GM12878 (cell line): ENCODE results near the gene TNFAIP8L3. TPM values are rescaled to one million over a fixed set of nuclear protein-coding genes. Genes with fewer than 3 reads are reported as not detected.

Source experiments
- ATAC-seq: fragments of 200-7000 bp; cut with Tn5 transposase; 3 replicates; pipeline ENCODE4 v1.9.1; 2020; ENCODE audit warnings: mild to moderate bottlenecking, moderate library complexity
- BruUV-seq: library from RNA; stranded (reverse); fragments of 400-500 nt; replicated peaks from 2 replicates; lab custom pipeline; 2021; lab: Mats Ljungman, UMichigan
- CTCF ChIA-PET: fragments of 300-600 bp; sonication (Branson Sonifier 250); formaldehyde crosslinking; extraction: SDS; loops from one replicate; lab custom pipeline; 2021; ENCODE audit warnings: inconsistent platforms; lab: Yijun Ruan, JAX
- POLR2A ChIA-PET: fragments of 350-600 bp; formaldehyde crosslinking; extraction: SDS; loops from one replicate; lab custom pipeline; 2021; ENCODE audit warnings: inconsistent platforms; lab: Charles Lee
- RAD21 ChIA-PET: fragments of 300-600 bp; sonication (Branson Sonifier 250); formaldehyde crosslinking; loops from one replicate; lab custom pipeline; 2023; ENCODE audit warnings: antibody characterized with exemption; ENCODE audit not compliant: unreplicated experiment; lab: Charles Lee
- SMC1A ChIA-PET: fragments of 300-600 bp; sonication (Branson Sonifier 250); formaldehyde crosslinking; loops from one replicate; lab custom pipeline; 2023; ENCODE audit not compliant: unreplicated experiment, uncharacterized antibody; lab: Charles Lee
- DNase-seq: peaks from one replicate; pipeline ENCODE4 v3.0.0-alpha.2; 2011; ENCODE audit warnings: low read depth, low spot score
- FAIRE-seq: peaks from 3 replicates; lab custom pipeline; 2011; peaks lifted over from hg19 to GRCh38; lab: Jason Lieb, UNC
- H2AFZ ChIP-seq: 2 replicates; pipeline ENCODE4 v1.6.0; 2011; ENCODE audit warnings: low read depth, low read length, control low read depth; ENCODE audit not compliant: control insufficient read depth
- H3K27ac ChIP-seq: 2 replicates; pipeline ENCODE4 v1.5.1; 2011; ENCODE audit warnings: control low read depth; ENCODE audit not compliant: control insufficient read depth, insufficient read depth
- H3K27me3 ChIP-seq, 2 experiments: replicated peaks in 1 of 2; 2 replicates each; pipeline versions ENCODE4 v1.6.0 to v1.6.1; 2011; ENCODE audit warnings: low read length in 1 of 2; ENCODE audit not compliant: control insufficient read depth in 2 of 2, insufficient read depth in 2 of 2
- H3K36me3 ChIP-seq, 2 experiments: 2 replicates each; pipeline ENCODE4 v1.5.1; 2011; ENCODE audit warnings: low read length in 1 of 2; ENCODE audit not compliant: control insufficient read depth in 2 of 2, insufficient read depth in 2 of 2
- H3K4me1 ChIP-seq: 2 replicates; pipeline ENCODE4 v1.6.1; 2011; ENCODE audit warnings: mild to moderate bottlenecking, low read length, moderate library complexity, mixed read lengths; ENCODE audit not compliant: control insufficient read depth, insufficient read depth
- H3K4me2 ChIP-seq: 2 replicates; pipeline ENCODE4 v1.6.0; 2011; ENCODE audit warnings: control low read depth; ENCODE audit not compliant: control insufficient read depth, insufficient read depth
- H3K4me3 ChIP-seq: fragments of 200-600 bp; sonication (generic); 2 replicates; pipeline ENCODE4 v1.5.1; 2016
- H3K79me2 ChIP-seq: 2 replicates; pipeline ENCODE4 v1.6.0; 2011; ENCODE audit warnings: low read length; ENCODE audit not compliant: control insufficient read depth, insufficient read depth
- H3K9ac ChIP-seq: 2 replicates; pipeline ENCODE4 v1.8.0; 2011; ENCODE audit warnings: low read length, control low read depth, mixed read lengths; ENCODE audit not compliant: control insufficient read depth, insufficient read depth
- H3K9me3 ChIP-seq: replicated peaks from 3 replicates; pipeline ENCODE4 v1.5.1; 2011; ENCODE audit warnings: mild to moderate bottlenecking, low read length; ENCODE audit not compliant: control insufficient read depth, insufficient read depth
- H4K20me1 ChIP-seq: 2 replicates; pipeline ENCODE4 v1.6.0; 2011; ENCODE audit not compliant: control insufficient read depth, insufficient read depth
- BCLAF1 ChIP-seq: fragments of 450-650 bp; IDR thresholded peaks from 2 replicates; pipeline ENCODE4 v1.6.1; 2017; ENCODE audit warnings: antibody characterized with exemption, mild to moderate bottlenecking, moderate library complexity
- EZH2 ChIP-seq: IDR thresholded peaks from 2 replicates; pipeline ENCODE4 v1.6.1; 2012; ENCODE audit warnings: low read depth, mild to moderate bottlenecking, control low read depth, inconsistent platforms, low read length, borderline replicate concordance; ENCODE audit not compliant: control insufficient read depth
- GABPA ChIP-seq: IDR thresholded peaks from 2 replicates; pipeline ENCODE4 v1.6.1; 2014; ENCODE audit warnings: antibody characterized with exemption, low read depth, mild to moderate bottlenecking, inconsistent platforms
- KDM1A ChIP-seq: fragments of 200-600 bp; sonication (generic); IDR thresholded peaks from 2 replicates; pipeline ENCODE4 v1.6.1; 2016; ENCODE audit warnings: borderline replicate concordance
- NFIC ChIP-seq: IDR thresholded peaks from 2 replicates; pipeline ENCODE4 v1.6.1; 2012; ENCODE audit warnings: low read depth, mild to moderate bottlenecking, inconsistent platforms, low read length, moderate library complexity
- RELB ChIP-seq: fragments of 450-650 bp; IDR thresholded peaks from 2 replicates; pipeline ENCODE4 v1.6.1; 2017; ENCODE audit warnings: low read depth, mild to moderate bottlenecking, moderate library complexity
- SMARCA5 ChIP-seq: fragments of 450-650 bp; IDR thresholded peaks from 2 replicates; pipeline ENCODE4 v1.6.1; 2017; ENCODE audit warnings: mild to moderate bottlenecking
- SUPT20H ChIP-seq: IDR thresholded peaks from 2 replicates; pipeline ENCODE4 v1.6.1; 2011; ENCODE audit warnings: low read depth, mild to moderate bottlenecking, low read length, moderate library complexity, borderline replicate concordance; ENCODE audit not compliant: control insufficient read depth
- ZNF217 ChIP-seq: fragments of 450-650 bp; IDR thresholded peaks from 2 replicates; pipeline ENCODE4 v1.6.1; 2017; ENCODE audit warnings: antibody characterized with exemption, mild to moderate bottlenecking
- WGBS: methylation state at CpG from one replicate; pipeline ENCODE4 v1.1.6; 2016; ENCODE audit warnings: low lambda C conversion rate; ENCODE audit not compliant: insufficient replicate concordance, insufficient coverage; ENCODE audit errors: missing lambda C conversion rate; 5-methylcytosine and 5-hydroxymethylcytosine counted together
- in situ Hi-C: fragments of 300-500 bp; cut with MboI; formaldehyde crosslinking; loops from 9 replicates; pipeline ENCODE4 v1.14.3; 2018; ENCODE audit warnings: mixed read lengths
- intact Hi-C: fragments of 100-400 bp; cut with micrococcal nuclease; formaldehyde crosslinking; loops from one replicate; pipeline ENCODE4 v1.14.2; 2022; ENCODE audit not compliant: unreplicated experiment
- polyA plus RNA-seq, 11 experiments: library from polyadenylated mRNA; depleted of rRNA in 4 of 11; unstranded in 6 of 11; stranded (reverse) in 5 of 11; fragments of >200 nt; fragmentation: Nextera tagmentation in 4 of 11; fragmentation: Illumina TruSeq in 1 of 11; extraction: Ambion mirVana in 4 of 11; extraction: Trizol in 1 of 11; gene quantifications; 1 replicate in 1 of 11; 2 replicates in 10 of 11; pipeline versions ENCODE4 v1.2.1 to v1.2.3, GENCODE V29; 2011 to 2016; ENCODE audit warnings: inconsistent platforms in 2 of 11, missing spikeins in 2 of 11, low read depth in 1 of 11
- total RNA-seq, 4 experiments: library from RNA; depleted of rRNA in 3 of 4; stranded (reverse); fragments of >200 nt in 3 of 4; fragmentation: Illumina TruSeq in 1 of 4; extraction: Trizol in 1 of 4; gene quantifications; 2 replicates each; pipeline versions ENCODE4 v1.2.1 to v1.2.3, GENCODE V29; 2013 to 2021

Gene TNFAIP8L3
- total and polyA plus RNA-seq, 10 of the 15 experiments (the other 5 are each of a cell fraction or from before 2014, with no cell fraction given), result 0.22 TPM; not detected in 9

- Histone ChIP-seq H3K9me3 (no peaks in the 10 kb centered on the region), H2AFZ (no peak overlapping the region), H3K4me1 (no peaks in the 10 kb centered on the region), H3K79me2 (no peaks in the 10 kb centered on the region)
- no peak for DNase-seq
- POLR2A ChIA-PET, result no interaction called here
- intact Hi-C loops (no loop called here), in situ Hi-C loops (no loop called here)
- SMC1A ChIA-PET, result no interaction called here
- TF ChIP-seq RELB (no peak), EZH2 (0 out of 2 replicates have a peak, but pooled peaks have one; percentile 13)
- TF ChIP-seq, all 136 proteins: peak for 1
- ChIA-PET RAD21 (no interaction called here), CTCF (no interaction called here)
- H3K4me2 ChIP-seq, result no peak overlapping the region
- peaks cover 16 to 26% of the 10 kb centered on the region in 2 experiments for H3K27me3 ChIP-seq
- H3K36me3 ChIP-seq, result no peaks in the 10 kb centered on the region
- FAIRE-seq (no peak), ATAC-seq (no peak)
- H3K27ac ChIP-seq, result no peak overlapping the region
- WGBS, result 61% methylated on average over 11 of the region's 12 CpGs
- no peak overlapping the region for H3K4me3 ChIP-seq
- no TSS peak for BruUV-seq
- H3K9ac ChIP-seq, result no peak overlapping the region
- no peaks in the 10 kb centered on the region for H4K20me1 ChIP-seq
Measured at GRCh38 chr15:51092480-51093040, 2.1 kb downstream of the TNFAIP8L3 start.

- ChIA-PET RAD21 (interaction anchor here (1.5 kb wide), 1 partner anchor 25 kb away, joined by 4 read pairs; no protein-coding TSS in a partner anchor), CTCF (no interaction called here), POLR2A (no interaction called here), SMC1A (no interaction called here)
- no peak overlapping the region for H3K4me2 ChIP-seq
- peaks cover 16 to 19% of the 10 kb centered on the region in 2 experiments for H3K27me3 ChIP-seq
- in situ Hi-C loops, result no loop called here
- H3K4me1 ChIP-seq, result no peaks in the 10 kb centered on the region
- ATAC-seq (no peak), FAIRE-seq (no peak), DNase-seq (no peak)
- no TSS peak for BruUV-seq
- H3K79me2 ChIP-seq, result no peaks in the 10 kb centered on the region
- no peak overlapping the region for H2AFZ ChIP-seq
- no peak overlapping the region for H3K4me3 ChIP-seq
- H3K9ac ChIP-seq, result no peak overlapping the region
- H3K36me3 ChIP-seq, result no peaks in the 10 kb centered on the region
- TF ChIP-seq NFIC (no peak), BCLAF1 (no peak), SMARCA5 (no peak), ZNF217 (no peak), KDM1A (no peak), GABPA (no peak), SUPT20H (no peak)
- intact Hi-C loops, result no loop called here
- no peaks in the 10 kb centered on the region for H4K20me1 ChIP-seq
- H3K27ac ChIP-seq, result no peak overlapping the region
- H3K9me3 ChIP-seq, result no peaks in the 10 kb centered on the region
- WGBS, result 35% methylated on average over 3 of the region's 3 CpGs
Measured at GRCh38 chr15:51090753-51091152, 4.0 kb downstream of the TNFAIP8L3 start.
